Measurements from ENCODE around the gene BEND3. TPM values are rescaled to one million over a fixed set of nuclear protein-coding genes. Genes with fewer than 3 reads are reported as not detected.

Gene BEND3
- total and polyA plus RNA-seq, 9 of the 15 experiments (the other 6 are each of a cell fraction or from before 2014, with no cell fraction given), result 0.64 to 8.4 (median 3.3) TPM

- in situ Hi-C loops (cut with MboI) (no loop called here), intact Hi-C loops (cut with micrococcal nuclease) (no loop called here)
- no peak overlapping the region for H3K4me3 ChIP-seq
- no peak for ATAC-seq
- H3K27ac ChIP-seq (ENCODE audit: extremely low read depth, low read depth, low read length), result no peak overlapping the region
- H3K9ac ChIP-seq (ENCODE audit: insufficient read depth in 1 of 2, low read depth in 2 of 2, low read length in 2 of 2), result no peak overlapping the region
- no TSS peak for BruUV-seq (replicated peaks)
- 89% methylated on average over 19 of the region's 53 CpGs for WGBS (ENCODE audit: insufficient coverage, low coverage, missing lambda C conversion rate)
- CTCF ChIA-PET (ENCODE audit: low intra/inter-chr PET ratio), result interaction anchor here (0.6 kb wide), 1 partner anchor 1622 kb away, joined by 3 read pairs; no protein-coding TSS in a partner anchor
- no peaks in the 10 kb centered on the region for H3K79me2 ChIP-seq (ENCODE audit: control insufficient read depth, insufficient read depth, low read length)
- FAIRE-seq, result no peak
- no peaks in the 10 kb centered on the region for H3K9me3 ChIP-seq (replicated peaks; ENCODE audit: control insufficient read depth, insufficient read depth, low read depth, low read length)
- H3K4me1 ChIP-seq (replicated peaks in 1 of 2; ENCODE audit: control insufficient read depth in 2 of 2, insufficient read depth in 2 of 2, low read length in 2 of 2), result peaks cover 0 to 6% of the 10 kb centered on the region in 2 experiments; a peak in 4 of 5 replicates
- POLR2A ChIA-PET, result interaction anchor here (1.0 kb wide), 1 partner anchor 46 kb away, joined by 5 read pairs; the partner anchor contains the start of gene BEND3
- H4K20me1 ChIP-seq (replicated peaks; ENCODE audit: control insufficient read depth, insufficient read depth, low read length), result no peaks in the 10 kb centered on the region
- no peak overlapping the region for H3K4me2 ChIP-seq (ENCODE audit: insufficient read depth, low read length)
- no peaks in the 10 kb centered on the region for H3K27me3 ChIP-seq (ENCODE audit: control insufficient read depth in 2 of 2, insufficient read depth in 2 of 2, low read length in 2 of 2)
- H3K36me3 ChIP-seq (ENCODE audit: control insufficient read depth, insufficient read depth, low read length), result peaks cover 31% of the 10 kb centered on the region; the same call in 1 of the 3 replicates
- no peak for TF ChIP-seq POLR3G (IDR thresholded peaks at IDR 0.05; ENCODE audit: extremely low read depth, insufficient read length, insufficient replicate concordance)
- TF ChIP-seq ZNF354B (CRISPR knock-in tag; IDR thresholded peaks at IDR 0.05), result no peak
- no peak for TF ChIP-seq PATZ1 (CRISPR knock-in tag; IDR thresholded peaks at IDR 0.05; ENCODE audit: borderline replicate concordance)
- TF ChIP-seq ZNF766 (CRISPR knock-in tag; conservative IDR thresholded peaks at IDR 0.05), result no peak
- no peak for TF ChIP-seq MEF2A (IDR thresholded peaks at IDR 0.05; ENCODE audit: control insufficient read depth, low read depth, low read length)
- TF ChIP-seq ZNF431 (CRISPR knock-in tag; IDR thresholded peaks at IDR 0.05), result no peak
- TF ChIP-seq DNMT1 (IDR thresholded peaks at IDR 0.05), result no peak
- no peak for TF ChIP-seq HDAC3 (IDR thresholded peaks at IDR 0.05; ENCODE audit: borderline replicate concordance, partially characterized antibody)
- TF ChIP-seq SMARCB1 (IDR thresholded peaks at IDR 0.05; ENCODE audit: insufficient read length, low read depth), result no peak
- TF ChIP-seq NFIX (CRISPR knock-in tag; IDR thresholded peaks at IDR 0.05; ENCODE audit: low read depth), result no peak
- TF ChIP-seq MYNN (IDR thresholded peaks at IDR 0.05), result no peak
- TF ChIP-seq MYNN (CRISPR knock-in tag; IDR thresholded peaks at IDR 0.05), result no peak
- DNase-seq (ENCODE audit: extremely low read depth in 1 of 4, low spot score in 3 of 4), result no peak
- no peaks in the 10 kb centered on the region for H3K9me1 ChIP-seq (ENCODE audit: control insufficient read depth, insufficient read depth, low read length)
- no peak overlapping the region for H2AFZ ChIP-seq (ENCODE audit: low read depth, low read length)
These were observed 45.4 kb downstream of the BEND3 start for GRCh38 chr6:107069631-107070548.
